ENCODE measurements around the gene MMRN2.
"Not testable (repeated sequence)": the region's sequence is repeated elsewhere in the genome, so short reads cannot be mapped to it uniquely, and the experiment has no call there.

MMRN2 gene

GRCh38 chr10:86957471-86958115 lies at the start of gene MMRN2:
MMRN2 (minus strand) TSS chr10:86957615; CDS start chr10:86957541, 74 bp downstream.
- no peak for DNase-seq

GRCh38 chr10:87007124-87007523 lies 49.7 kb upstream of the MMRN2 start:
- DNase-seq: not testable (repeated sequence)

- DNase-seq: no peak
Measured at GRCh38 chr10:87000491-87000890, 43.1 kb upstream of the MMRN2 start.

GRCh38 chr10:86999802-87000403 lies 42.5 kb upstream of the MMRN2 start:
- DNase-seq: not testable (repeated sequence)

GRCh38 chr10:86992929-86993328 lies 35.5 kb upstream of the MMRN2 start:
- DNase-seq: no peak

- no peak for DNase-seq
Measured at GRCh38 chr10:86992456-86992855, 35.0 kb upstream of the MMRN2 start.

GRCh38 chr10:86991362-86991761 lies 33.9 kb upstream of the MMRN2 start:
- DNase-seq: not testable (repeated sequence)

GRCh38 chr10:86988520-86988919 lies 31.1 kb upstream of the MMRN2 start:
- no peak for DNase-seq

GRCh38 chr10:86984498-86984897 lies 27.1 kb upstream of the MMRN2 start:
- DNase-seq: not testable (repeated sequence)

- DNase-seq: no peak
Measured at GRCh38 chr10:86981716-86982115, 24.3 kb upstream of the MMRN2 start.

- DNase-seq: not testable (repeated sequence)
Measured at GRCh38 chr10:86981020-86981419, 23.6 kb upstream of the MMRN2 start.

GRCh38 chr10:86979977-86980448 lies 22.6 kb upstream of the MMRN2 start:
- no peak for DNase-seq

GRCh38 chr10:86979296-86979818 lies 21.9 kb upstream of the MMRN2 start:
- no peak for DNase-seq

- DNase-seq: not testable (repeated sequence)
Measured at GRCh38 chr10:86978457-86978856, 21.0 kb upstream of the MMRN2 start.

GRCh38 chr10:86976362-86977056 lies 19.1 kb upstream of the MMRN2 start:
- DNase-seq: no peak

GRCh38 chr10:86974484-86974883 lies 17.1 kb upstream of the MMRN2 start:
- DNase-seq: no peak

- DNase-seq: no peak
Measured at GRCh38 chr10:86972613-86973380, 15.4 kb upstream of the MMRN2 start.

- DNase-seq: peak; percentile 91
Measured at GRCh38 chr10:86971232-86971991, 14.0 kb upstream of the MMRN2 start.

- no peak for DNase-seq
Measured at GRCh38 chr10:86970982-86971231, 13.5 kb upstream of the MMRN2 start.

- DNase-seq: no peak
Measured at GRCh38 chr10:86970162-86970981, 13.0 kb upstream of the MMRN2 start.

- no peak for DNase-seq
Measured at GRCh38 chr10:86969421-86970041, 12.1 kb upstream of the MMRN2 start.
